ENCODE measurements around the gene SAC3D1.

SAC3D1 gene

GRCh38 chr11:65084598-65085375, 43.8 kb downstream of the SAC3D1 start:
- Histone ChIP-seq H3K9me3 (no peaks in the 10 kb centered on the region), H3K4me1 (no peaks in the 10 kb centered on the region), H3K4me3 (ENCODE audit: low read depth, low read length) (peak overlapping the region; percentile 92), H3K36me3 (no peaks in the 10 kb centered on the region), H3K27me3 (no peaks in the 10 kb centered on the region)
- TF ChIP-seq CTCF (IDR thresholded peaks at IDR 0.05; ENCODE audit: low read depth, low read length): no peak
- DNase-seq: no peak

- H3K4me3 ChIP-seq (ENCODE audit: low read depth, low read length): no peak overlapping the region
- no peaks in the 10 kb centered on the region for H3K4me1 ChIP-seq
- no peak for DNase-seq
- no peak for TF ChIP-seq CTCF (IDR thresholded peaks at IDR 0.05; ENCODE audit: low read depth, low read length)
- no peaks in the 10 kb centered on the region for H3K36me3 ChIP-seq
- H3K9me3 ChIP-seq: no peaks in the 10 kb centered on the region
- H3K27me3 ChIP-seq: no peaks in the 10 kb centered on the region
Observed at GRCh38 chr11:65085446-65085845, 44.4 kb downstream of the SAC3D1 start.

- H3K27me3 ChIP-seq: no peaks in the 10 kb centered on the region
- no peaks in the 10 kb centered on the region for H3K4me1 ChIP-seq
- TF ChIP-seq CTCF (IDR thresholded peaks at IDR 0.05; ENCODE audit: low read depth, low read length): no peak
- H3K36me3 ChIP-seq: no peaks in the 10 kb centered on the region
- no peak for DNase-seq
- no peaks in the 10 kb centered on the region for H3K9me3 ChIP-seq
- no peak overlapping the region for H3K4me3 ChIP-seq (ENCODE audit: low read depth, low read length)
Observed at GRCh38 chr11:65086809-65087208, 45.8 kb downstream of the SAC3D1 start.

DNA sequence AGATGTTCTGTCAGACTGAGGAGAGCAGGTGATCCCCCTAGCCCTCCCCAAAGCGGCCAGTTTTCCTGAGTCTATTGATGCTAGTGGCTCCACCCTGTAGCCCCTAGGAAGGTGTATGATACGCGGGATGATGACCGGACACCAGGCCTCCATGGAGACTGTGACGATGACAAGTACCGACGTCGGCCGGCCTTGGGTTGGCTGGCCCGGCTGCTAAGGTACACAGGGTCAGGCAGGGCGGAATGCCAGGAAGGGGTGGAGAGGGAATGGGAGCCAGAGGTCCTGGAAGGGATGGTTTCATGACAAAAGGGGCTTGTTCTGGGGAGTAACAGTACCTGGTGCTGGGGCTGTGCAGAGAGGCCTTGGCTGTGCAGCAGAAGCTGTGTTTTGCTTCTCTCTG, 46.2 kb downstream of the SAC3D1 start:
- Histone ChIP-seq H3K27me3 (no peaks in the 10 kb centered on the region), H3K36me3 (no peaks in the 10 kb centered on the region), H3K4me1 (no peaks in the 10 kb centered on the region), H3K9me3 (no peaks in the 10 kb centered on the region), H3K4me3 (ENCODE audit: low read depth, low read length) (no peak overlapping the region)
- TF ChIP-seq CTCF (IDR thresholded peaks at IDR 0.05; ENCODE audit: low read depth, low read length): no peak
- DNase-seq: no peak

- H3K9me3 ChIP-seq: no peaks in the 10 kb centered on the region
- no peak for TF ChIP-seq CTCF (IDR thresholded peaks at IDR 0.05; ENCODE audit: low read depth, low read length)
- DNase-seq: no peak
- H3K4me3 ChIP-seq (ENCODE audit: low read depth, low read length): no peak overlapping the region
- no peaks in the 10 kb centered on the region for H3K36me3 ChIP-seq
- no peaks in the 10 kb centered on the region for H3K27me3 ChIP-seq
- H3K4me1 ChIP-seq: no peaks in the 10 kb centered on the region
Observed at GRCh38 chr11:65087827-65088226, 46.8 kb downstream of the SAC3D1 start.

DNA sequence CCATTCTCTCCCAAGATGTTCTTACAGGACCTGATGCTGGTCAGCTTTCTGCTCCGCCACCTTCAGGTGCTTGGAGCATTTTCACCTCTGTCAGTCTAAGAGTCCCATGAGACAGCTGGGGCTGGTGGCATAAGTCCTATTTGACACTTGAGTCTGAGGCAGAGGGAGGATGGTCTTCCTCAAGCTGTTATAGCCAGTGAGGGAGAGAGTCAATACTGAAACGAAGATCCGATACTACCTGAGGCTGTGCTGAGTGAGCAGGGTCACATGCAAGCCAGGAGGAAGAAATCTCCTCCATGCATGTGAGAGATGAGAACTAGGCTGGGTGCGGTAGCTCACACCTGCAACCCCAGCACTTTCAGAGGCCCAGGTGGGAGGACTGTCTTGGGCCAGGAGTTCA, 48.6 kb downstream of the SAC3D1 start:
- no peak overlapping the region for H3K4me3 ChIP-seq (ENCODE audit: low read depth, low read length)
- H3K4me1 ChIP-seq: no peaks in the 10 kb centered on the region
- no peaks in the 10 kb centered on the region for H3K36me3 ChIP-seq
- TF ChIP-seq CTCF (IDR thresholded peaks at IDR 0.05; ENCODE audit: low read depth, low read length): no peak
- no peaks in the 10 kb centered on the region for H3K27me3 ChIP-seq
- no peak for DNase-seq
- no peaks in the 10 kb centered on the region for H3K9me3 ChIP-seq

All from BE2C (cell line).